ENCODE results near the gene OR5K2.

GRCh38 chr3:98529856-98530459 lies 32.5 kb downstream of the OR5K2 start:
- TF ChIP-seq, protein P1, sequence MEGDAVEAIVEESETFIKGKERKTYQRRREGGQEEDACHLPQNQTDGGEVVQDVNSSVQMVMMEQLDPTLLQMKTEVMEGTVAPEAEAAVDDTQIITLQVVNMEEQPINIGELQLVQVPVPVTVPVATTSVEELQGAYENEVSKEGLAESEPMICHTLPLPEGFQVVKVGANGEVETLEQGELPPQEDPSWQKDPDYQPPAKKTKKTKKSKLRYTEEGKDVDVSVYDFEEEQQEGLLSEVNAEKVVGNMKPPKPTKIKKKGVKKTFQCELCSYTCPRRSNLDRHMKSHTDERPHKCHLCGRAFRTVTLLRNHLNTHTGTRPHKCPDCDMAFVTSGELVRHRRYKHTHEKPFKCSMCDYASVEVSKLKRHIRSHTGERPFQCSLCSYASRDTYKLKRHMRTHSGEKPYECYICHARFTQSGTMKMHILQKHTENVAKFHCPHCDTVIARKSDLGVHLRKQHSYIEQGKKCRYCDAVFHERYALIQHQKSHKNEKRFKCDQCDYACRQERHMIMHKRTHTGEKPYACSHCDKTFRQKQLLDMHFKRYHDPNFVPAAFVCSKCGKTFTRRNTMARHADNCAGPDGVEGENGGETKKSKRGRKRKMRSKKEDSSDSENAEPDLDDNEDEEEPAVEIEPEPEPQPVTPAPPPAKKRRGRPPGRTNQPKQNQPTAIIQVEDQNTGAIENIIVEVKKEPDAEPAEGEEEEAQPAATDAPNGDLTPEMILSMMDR (IDR thresholded peaks at IDR 0.05): no peak
- TF ChIP-seq POLR2A (IDR thresholded peaks at IDR 0.05): no peak

All from right lobe of liver (tissue), 4 donors.